Activated CD4-positive, alpha-beta T cell treated with anti-CD3 and anti-CD28 coated beads for 48 hours (primary cell): Measurements from ENCODE around the gene SPATA24.
"Not testable (repeated sequence)": the region's sequence is repeated elsewhere in the genome, so short reads cannot be mapped to it uniquely, and the experiment has no call there.

ENCODE experiments used
- DNase-seq: peaks from one replicate; pipeline ENCODE4 v3.0.0-alpha.2; 2020

The SPATA24 gene

GRCh38 chr5:139394654-139395566 lies 9.0 kb downstream of the SPATA24 start, which contains the start of gene PROB1:
TSS of gene PROB1 (minus strand) at chr5:139395104. CDS start at chr5:139395081, 23 bp downstream.
- DNase-seq, result no peak

- DNase-seq, result no peak
These were observed 9.7 kb downstream of the SPATA24 start for GRCh38 chr5:139394123-139394653.

GRCh38 chr5:139393497-139394122 lies 10.3 kb downstream of the SPATA24 start:
- no peak for DNase-seq

GRCh38 chr5:139392678-139393496 lies 11.0 kb downstream of the SPATA24 start:
- peak; percentile 92 for DNase-seq

GRCh38 chr5:139392324-139392677 lies 11.6 kb downstream of the SPATA24 start:
- no peak for DNase-seq

GRCh38 chr5:139391570-139392323 lies 12.1 kb downstream of the SPATA24 start:
- peak; percentile 47 for DNase-seq

- no peak for DNase-seq
These were observed 13.0 kb downstream of the SPATA24 start for GRCh38 chr5:139390639-139391569.

GRCh38 chr5:139389701-139390638 lies 13.9 kb downstream of the SPATA24 start, which contains the start of gene MZB1:
TSS of gene MZB1 (minus strand) at chr5:139389913. CDS start at chr5:139389856, 57 bp downstream.
- peak; percentile 74 for DNase-seq

- DNase-seq, result no peak
These were observed 15.6 kb downstream of the SPATA24 start for GRCh38 chr5:139388198-139388821.

- no peak for DNase-seq
These were observed 16.2 kb downstream of the SPATA24 start for GRCh38 chr5:139387611-139388197.

GRCh38 chr5:139386956-139387355 lies 16.9 kb downstream of the SPATA24 start:
- DNase-seq, result not testable (repeated sequence)

- DNase-seq, result no peak
These were observed 17.8 kb downstream of the SPATA24 start for GRCh38 chr5:139386050-139386438.

GRCh38 chr5:139385061-139386049 lies 18.5 kb downstream of the SPATA24 start:
- DNase-seq, result peak; percentile 36

GRCh38 chr5:139384591-139385051 lies 19.3 kb downstream of the SPATA24 start:
- DNase-seq, result no peak

GRCh38 chr5:139383993-139384590 lies 19.8 kb downstream of the SPATA24 start:
- DNase-seq, result no peak

GRCh38 chr5:139383275-139383992 lies 20.5 kb downstream of the SPATA24 start, which contains the start of gene SLC23A1:
TSS of gene SLC23A1 (minus strand) at chr5:139383297. CDS start at chr5:139383253, 44 bp downstream.
- DNase-seq, result no peak
